ENCODE results near the gene TMPRSS11D.

- no peak for TF ChIP-seq POLR2A (IDR thresholded peaks at IDR 0.05; ENCODE audit: low read length)
- no peak for TF ChIP-seq GATA1 (IDR thresholded peaks at IDR 0.05; ENCODE audit: low read depth, low read length)
These were observed 8.5 kb upstream of the TMPRSS11D start for GRCh38 chr4:67892253-67892652.
